ENCODE measurements around the gene MXI1. TPM values are rescaled to one million over a fixed set of nuclear protein-coding genes. Genes with fewer than 3 reads are reported as not detected.
A peak's percentile ranks its signal among the peaks of the same experiment; 100 is the strongest.
"Not testable (repeated sequence)": the region's sequence is repeated elsewhere in the genome, so short reads cannot be mapped to it uniquely, and the experiment has no call there.

Gene MXI1
- total RNA-seq, 1 experiment from 2014 or later: 34.3 TPM

GRCh38 chr10:110269374-110270318, 62.2 kb downstream of the MXI1 start:
- no peak for DNase-seq (ENCODE audit: extremely low read depth, low read depth)

- not testable (repeated sequence) for DNase-seq (ENCODE audit: extremely low read depth, low read depth)
Measured at GRCh38 chr10:110272995-110273394, 65.6 kb downstream of the MXI1 start.

GRCh38 chr10:110273474-110273873, 66.1 kb downstream of the MXI1 start:
- DNase-seq (ENCODE audit: extremely low read depth, low read depth): peak; percentile 8

GRCh38 chr10:110274072-110274627, 66.7 kb downstream of the MXI1 start:
- DNase-seq (ENCODE audit: extremely low read depth, low read depth): no peak

- no peak for DNase-seq (ENCODE audit: extremely low read depth, low read depth)
Measured at GRCh38 chr10:110274647-110275046, 67.2 kb downstream of the MXI1 start.

- no peak for DNase-seq (ENCODE audit: extremely low read depth, low read depth)
Measured at GRCh38 chr10:110275128-110275729, 67.8 kb downstream of the MXI1 start.

- DNase-seq (ENCODE audit: extremely low read depth, low read depth): no peak
Measured at GRCh38 chr10:110276603-110277002, 69.2 kb downstream of the MXI1 start.

- DNase-seq (ENCODE audit: extremely low read depth, low read depth): no peak
Measured at GRCh38 chr10:110277591-110277990, 70.2 kb downstream of the MXI1 start.

GRCh38 chr10:110278562-110279406, 71.4 kb downstream of the MXI1 start:
- no peak for DNase-seq (ENCODE audit: extremely low read depth, low read depth)

- DNase-seq (ENCODE audit: extremely low read depth, low read depth): peak; percentile 69
Measured at GRCh38 chr10:110279407-110279986, 72.1 kb downstream of the MXI1 start.

- no peak for DNase-seq (ENCODE audit: extremely low read depth, low read depth)
Measured at GRCh38 chr10:110284262-110284661, 76.9 kb downstream of the MXI1 start.

GRCh38 chr10:110285501-110285900, 78.1 kb downstream of the MXI1 start:
- DNase-seq (ENCODE audit: extremely low read depth, low read depth): no peak

- DNase-seq (ENCODE audit: extremely low read depth, low read depth): no peak
Measured at GRCh38 chr10:110286841-110287240, 79.4 kb downstream of the MXI1 start.

- DNase-seq (ENCODE audit: extremely low read depth, low read depth): no peak
Measured at GRCh38 chr10:110296966-110297365, 89.6 kb downstream of the MXI1 start.

GRCh38 chr10:110300486-110300986, 93.1 kb downstream of the MXI1 start:
- DNase-seq (ENCODE audit: extremely low read depth, low read depth): no peak

GRCh38 chr10:110303681-110304080, 96.3 kb downstream of the MXI1 start:
- DNase-seq (ENCODE audit: extremely low read depth, low read depth): no peak

- no peak for DNase-seq (ENCODE audit: extremely low read depth, low read depth)
Measured at GRCh38 chr10:110304394-110304779, 97.0 kb downstream of the MXI1 start.

GRCh38 chr10:110304780-110305421, 97.5 kb downstream of the MXI1 start, which contains the start of gene SMNDC1:
TSS of gene SMNDC1 (minus strand) at chr10:110304920. CDS start at chr10:110303587, 1,333 bp downstream.
- peak; percentile 99 for DNase-seq (ENCODE audit: extremely low read depth, low read depth)

GRCh38 chr10:110305767-110306451, 98.5 kb downstream of the MXI1 start:
- peak; percentile 80 for DNase-seq (ENCODE audit: extremely low read depth, low read depth)
